PFSK-1 (cell line): ENCODE measurements around the gene MRPL19.

Source experiments
- POLR2AphosphoS5 ChIP-seq: IDR thresholded peaks from 2 replicates; pipeline ENCODE4 v1.6.1; 2012; ENCODE audit warnings: low read depth, mild to moderate bottlenecking, control low read depth, low read length, moderate library complexity
- TAF1 ChIP-seq: IDR thresholded peaks from 2 replicates; pipeline ENCODE4 v1.6.1; 2012; ENCODE audit warnings: low read length, control low read depth, borderline replicate concordance; ENCODE audit not compliant: insufficient read depth
- TF ChIP-seq, protein P1 (sequence below), 2 experiments: IDR thresholded peaks; 2 replicates each; pipeline versions ENCODE4 v1.6.1 to v1.8.0; 2011 to 2012; ENCODE audit warnings: low read depth in 2 of 2, low read length in 2 of 2, control low read depth in 1 of 2, inconsistent platforms in 1 of 2, mild to moderate bottlenecking in 1 of 2, moderate library complexity in 1 of 2; ENCODE audit not compliant: insufficient read depth in 1 of 2

DNA sequence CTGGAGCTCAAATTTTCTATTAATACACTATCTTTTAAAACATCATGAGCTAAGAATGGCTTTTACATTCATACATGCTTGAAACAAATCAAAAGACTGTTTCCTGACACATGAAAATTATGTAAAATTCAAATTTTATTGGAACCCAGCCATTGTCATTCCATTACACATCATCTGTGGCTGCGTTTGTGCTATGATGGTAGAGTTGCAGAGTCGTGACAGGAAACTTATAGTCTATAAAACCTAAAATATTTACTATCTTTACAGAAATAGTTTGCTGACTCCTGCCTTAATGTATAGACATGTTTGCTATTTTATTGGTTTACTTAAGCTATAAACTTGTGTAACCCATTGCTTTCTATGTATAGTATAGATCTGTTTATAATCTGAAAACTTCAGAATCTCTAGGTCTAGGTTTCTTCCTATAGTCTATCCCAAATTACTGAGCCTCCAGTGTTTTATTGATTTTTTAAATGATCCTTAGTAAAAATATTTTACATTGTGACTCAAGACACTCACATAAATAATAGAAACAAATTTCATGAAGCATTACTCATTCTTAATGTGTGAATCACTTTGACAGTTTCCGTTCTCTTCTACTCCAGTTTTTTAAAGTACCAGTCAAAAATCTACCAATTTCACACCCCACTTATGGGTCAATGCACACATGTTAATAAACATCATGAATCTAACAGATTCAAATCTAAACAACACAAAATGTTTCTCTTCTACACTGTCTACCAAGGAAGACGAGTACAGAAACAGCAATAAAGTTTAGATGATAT, 26.4 kb upstream of the MRPL19 start:
- TF ChIP-seq POLR2AphosphoS5 = no peak
- TF ChIP-seq, protein P1, sequence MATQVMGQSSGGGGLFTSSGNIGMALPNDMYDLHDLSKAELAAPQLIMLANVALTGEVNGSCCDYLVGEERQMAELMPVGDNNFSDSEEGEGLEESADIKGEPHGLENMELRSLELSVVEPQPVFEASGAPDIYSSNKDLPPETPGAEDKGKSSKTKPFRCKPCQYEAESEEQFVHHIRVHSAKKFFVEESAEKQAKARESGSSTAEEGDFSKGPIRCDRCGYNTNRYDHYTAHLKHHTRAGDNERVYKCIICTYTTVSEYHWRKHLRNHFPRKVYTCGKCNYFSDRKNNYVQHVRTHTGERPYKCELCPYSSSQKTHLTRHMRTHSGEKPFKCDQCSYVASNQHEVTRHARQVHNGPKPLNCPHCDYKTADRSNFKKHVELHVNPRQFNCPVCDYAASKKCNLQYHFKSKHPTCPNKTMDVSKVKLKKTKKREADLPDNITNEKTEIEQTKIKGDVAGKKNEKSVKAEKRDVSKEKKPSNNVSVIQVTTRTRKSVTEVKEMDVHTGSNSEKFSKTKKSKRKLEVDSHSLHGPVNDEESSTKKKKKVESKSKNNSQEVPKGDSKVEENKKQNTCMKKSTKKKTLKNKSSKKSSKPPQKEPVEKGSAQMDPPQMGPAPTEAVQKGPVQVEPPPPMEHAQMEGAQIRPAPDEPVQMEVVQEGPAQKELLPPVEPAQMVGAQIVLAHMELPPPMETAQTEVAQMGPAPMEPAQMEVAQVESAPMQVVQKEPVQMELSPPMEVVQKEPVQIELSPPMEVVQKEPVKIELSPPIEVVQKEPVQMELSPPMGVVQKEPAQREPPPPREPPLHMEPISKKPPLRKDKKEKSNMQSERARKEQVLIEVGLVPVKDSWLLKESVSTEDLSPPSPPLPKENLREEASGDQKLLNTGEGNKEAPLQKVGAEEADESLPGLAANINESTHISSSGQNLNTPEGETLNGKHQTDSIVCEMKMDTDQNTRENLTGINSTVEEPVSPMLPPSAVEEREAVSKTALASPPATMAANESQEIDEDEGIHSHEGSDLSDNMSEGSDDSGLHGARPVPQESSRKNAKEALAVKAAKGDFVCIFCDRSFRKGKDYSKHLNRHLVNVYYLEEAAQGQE (IDR thresholded peaks at IDR 0.05; ENCODE audit: insufficient read depth in 1 of 2, low read depth in 2 of 2, low read length in 2 of 2) = no peak
- TF ChIP-seq TAF1 = no peak
